Measurements from ENCODE around the gene TCF4. TPM values are rescaled to one million over a fixed set of nuclear protein-coding genes. Genes with fewer than 3 reads are reported as not detected.

TCF4 gene
- total and polyA plus RNA-seq, 2 experiments from 2014 or later: 77.7 to 89.2 TPM

GRCh38 chr18:55337908-55338521 lies 250.0 kb downstream of the TCF4 start:
- no peaks in the 10 kb centered on the region for H3K36me3 Mint-ChIP-seq (ENCODE audit: low read depth)
- no peaks in the 10 kb centered on the region for H3K9me2 ChIP-seq (ENCODE audit: insufficient read depth)
- H3K36me3 ChIP-seq (ENCODE audit: insufficient read depth): no peaks in the 10 kb centered on the region
- H3K4me2 ChIP-seq: no peak overlapping the region
- no peaks in the 10 kb centered on the region for H3K27me3 ChIP-seq (ENCODE audit: insufficient read depth)
- H3K4me1 Mint-ChIP-seq: peaks cover 54% of the 10 kb centered on the region
- H3K4me1 ChIP-seq (ENCODE audit: insufficient read depth): peaks cover 39% of the 10 kb centered on the region
- DNase-seq (ENCODE audit: low spot score) (no peak), ATAC-seq (peak; percentile 66)
- H2AFZ ChIP-seq: no peak overlapping the region
- H3K4me3 ChIP-seq: no peak overlapping the region
- H3K27ac ChIP-seq (ENCODE audit: low read depth): peak overlapping the region; percentile 23; the same call in 1 of the 2 replicates
- no peaks in the 10 kb centered on the region for H4K20me1 ChIP-seq (replicated peaks; ENCODE audit: insufficient read depth)
- peak overlapping the region; percentile 61 for H3K27ac Mint-ChIP-seq
- H3K9me3 Mint-ChIP-seq: no peaks in the 10 kb centered on the region
- peaks cover 4% of the 10 kb centered on the region for H3K27me3 Mint-ChIP-seq (ENCODE audit: insufficient read depth, low read depth, poor library complexity)
- H3F3A ChIP-seq (replicated peaks; ENCODE audit: low read depth): no peaks in the 10 kb centered on the region
- TF ChIP-seq ZNF114 (CRISPR knock-in tag; IDR thresholded peaks at IDR 0.05): no peak
- TF ChIP-seq EZH2 (IDR thresholded peaks at IDR 0.05; ENCODE audit: low read depth, unreplicated experiment): no peak
- TF ChIP-seq POLR2AphosphoS5 (IDR thresholded peaks at IDR 0.05; ENCODE audit: low read depth): no peak
- no peak for TF ChIP-seq EZH2phosphoT487 (IDR thresholded peaks at IDR 0.05; ENCODE audit: unreplicated experiment)
- no peak for TF ChIP-seq REST (IDR thresholded peaks at IDR 0.05; ENCODE audit: unreplicated experiment)
- no peak for TF ChIP-seq NANOG (IDR thresholded peaks at IDR 0.05; ENCODE audit: borderline replicate concordance)
- H3K79me2 ChIP-seq (replicated peaks; ENCODE audit: insufficient read depth): peaks cover 5% of the 10 kb centered on the region; the same call in 1 of the 2 replicates
- no peak overlapping the region for H3K4me3 Mint-ChIP-seq

GRCh38 chr18:55337138-55337537 lies 250.9 kb downstream of the TCF4 start:
- H3K79me2 ChIP-seq (replicated peaks; ENCODE audit: insufficient read depth): no peaks in the 10 kb centered on the region
- H2AFZ ChIP-seq: no peak overlapping the region
- H3K36me3 ChIP-seq (ENCODE audit: insufficient read depth): no peaks in the 10 kb centered on the region
- DNase-seq (ENCODE audit: low spot score): no peak
- H3F3A ChIP-seq (replicated peaks; ENCODE audit: low read depth): no peaks in the 10 kb centered on the region
- H3K4me3 ChIP-seq: no peak overlapping the region
- ATAC-seq: no peak
- peaks cover 4% of the 10 kb centered on the region for H3K27me3 Mint-ChIP-seq (ENCODE audit: insufficient read depth, low read depth, poor library complexity)
- no peak overlapping the region for H3K4me2 ChIP-seq
- peaks cover 39% of the 10 kb centered on the region for H3K4me1 ChIP-seq (ENCODE audit: insufficient read depth)
- H3K27ac Mint-ChIP-seq: no peak overlapping the region
- H3K4me3 Mint-ChIP-seq: no peak overlapping the region
- no peaks in the 10 kb centered on the region for H3K9me3 Mint-ChIP-seq
- H3K9me2 ChIP-seq (ENCODE audit: insufficient read depth): no peaks in the 10 kb centered on the region
- no peaks in the 10 kb centered on the region for H3K27me3 ChIP-seq (ENCODE audit: insufficient read depth)
- no peaks in the 10 kb centered on the region for H3K36me3 Mint-ChIP-seq (ENCODE audit: low read depth)
- no peaks in the 10 kb centered on the region for H4K20me1 ChIP-seq (replicated peaks; ENCODE audit: insufficient read depth)
- peaks cover 54% of the 10 kb centered on the region for H3K4me1 Mint-ChIP-seq
- H3K27ac ChIP-seq (ENCODE audit: low read depth): 0 out of 2 replicates have a peak overlapping the region, but pooled peaks have one; percentile 23
- TF ChIP-seq ZNF331 (CRISPR knock-in tag; IDR thresholded peaks at IDR 0.05; ENCODE audit: low read depth): no peak
- no peak for TF ChIP-seq ETS1 (IDR thresholded peaks at IDR 0.05)
- no peak for TF ChIP-seq ZNF462 (CRISPR knock-in tag; IDR thresholded peaks at IDR 0.05)
- no peak for TF ChIP-seq EZH2phosphoT487 (IDR thresholded peaks at IDR 0.05; ENCODE audit: unreplicated experiment)
- TF ChIP-seq POLR2AphosphoS5 (IDR thresholded peaks at IDR 0.05; ENCODE audit: low read depth): no peak
- no peak for TF ChIP-seq CREB1 (CRISPR knock-in tag; IDR thresholded peaks at IDR 0.05; ENCODE audit: low read depth)
- no peak for TF ChIP-seq STAT1 (IDR thresholded peaks at IDR 0.05; ENCODE audit: unreplicated experiment)

Data from GM23338 (cell line).